HG03520 (cell line): ENCODE data around the gene WNT6.

ENCODE experiments used
- ATAC-seq: cut with Tn5 transposase; IDR thresholded peaks from one replicate; pipeline ENCODE4 v1.9.1; 2021; ENCODE audit warnings: mild to moderate bottlenecking, moderate library complexity; ENCODE audit not compliant: unreplicated experiment

The WNT6 gene

GRCh38 chr2:218859556-218859987 lies at the start of gene WNT6:
TSS of gene WNT6 (plus strand) at chr2:218859805. CDS start at chr2:218860038, 233 bp downstream.
- ATAC-seq, result no peak

DNA sequence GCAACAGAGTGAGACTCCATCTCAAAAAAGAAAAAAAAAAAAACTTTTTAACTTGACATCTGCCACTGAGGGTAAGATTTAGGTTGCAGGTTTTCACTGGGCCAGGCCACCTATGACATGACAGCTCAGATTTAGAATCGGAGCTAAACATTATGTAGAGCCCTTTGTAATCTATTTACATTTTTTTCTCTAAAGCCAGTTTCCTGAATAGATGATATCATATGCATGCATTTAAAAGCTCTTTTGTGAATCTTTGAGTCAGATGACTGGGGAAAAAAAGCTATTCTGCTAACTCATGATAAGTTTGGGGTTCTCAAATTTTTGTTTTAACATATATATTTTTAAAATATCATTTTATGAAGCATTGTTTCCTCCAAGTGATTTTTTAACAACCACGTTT lies 49.3 kb upstream of the WNT6 start:
- ATAC-seq, result no peak

GRCh38 chr2:218811382-218811781 lies 48.2 kb upstream of the WNT6 start:
- ATAC-seq, result no peak

- no peak for ATAC-seq
These were observed 47.3 kb upstream of the WNT6 start for GRCh38 chr2:218812096-218812815.

DNA sequence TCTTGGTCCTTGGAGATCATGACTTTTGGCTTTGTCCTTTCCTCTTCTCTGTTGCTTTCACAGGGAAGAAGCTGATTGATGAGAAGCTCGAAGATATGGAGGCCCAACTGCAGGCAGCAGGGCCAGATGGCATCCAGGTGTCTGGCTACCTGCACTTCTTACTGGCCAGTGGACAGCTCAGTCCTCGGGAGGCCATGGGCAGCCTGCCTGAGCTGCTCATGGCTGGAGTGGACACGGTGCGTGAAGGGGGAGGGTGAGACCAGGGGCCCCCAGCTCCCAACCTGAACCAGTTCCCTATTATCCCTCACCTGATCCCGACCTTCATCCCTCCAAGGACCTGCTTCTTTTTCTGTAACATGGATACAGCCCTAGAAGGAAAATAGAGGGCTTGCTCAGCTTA lies 46.7 kb upstream of the WNT6 start:
- no peak for ATAC-seq

DNA sequence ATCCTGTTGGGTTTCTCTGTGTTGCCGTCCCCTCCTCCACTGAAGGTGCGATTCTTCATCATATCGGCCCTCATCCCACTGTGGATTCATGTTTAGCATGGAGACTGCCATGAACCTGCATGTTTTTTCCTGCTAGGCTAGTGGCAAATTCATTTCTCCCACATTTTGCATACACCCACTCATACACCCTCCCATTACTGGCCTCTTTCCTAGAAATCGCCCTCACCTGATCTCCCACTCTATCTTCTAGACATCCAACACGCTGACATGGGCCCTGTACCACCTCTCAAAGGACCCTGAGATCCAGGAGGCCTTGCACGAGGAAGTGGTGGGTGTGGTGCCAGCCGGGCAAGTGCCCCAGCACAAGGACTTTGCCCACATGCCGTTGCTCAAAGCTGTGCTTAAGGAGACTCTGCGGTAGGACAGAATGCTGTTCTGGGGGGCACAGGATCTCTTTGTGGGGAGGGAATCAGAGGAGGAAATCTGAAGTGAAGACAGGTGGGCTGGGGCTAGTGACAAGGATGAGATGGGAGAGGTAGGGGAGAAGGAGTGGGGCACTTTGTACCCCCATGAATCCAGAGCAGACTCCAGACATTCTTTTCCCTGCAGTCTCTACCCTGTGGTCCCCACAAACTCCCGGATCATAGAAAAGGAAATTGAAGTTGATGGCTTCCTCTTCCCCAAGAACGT lies 45.7 kb upstream of the WNT6 start:
- ATAC-seq, result no peak

DNA sequence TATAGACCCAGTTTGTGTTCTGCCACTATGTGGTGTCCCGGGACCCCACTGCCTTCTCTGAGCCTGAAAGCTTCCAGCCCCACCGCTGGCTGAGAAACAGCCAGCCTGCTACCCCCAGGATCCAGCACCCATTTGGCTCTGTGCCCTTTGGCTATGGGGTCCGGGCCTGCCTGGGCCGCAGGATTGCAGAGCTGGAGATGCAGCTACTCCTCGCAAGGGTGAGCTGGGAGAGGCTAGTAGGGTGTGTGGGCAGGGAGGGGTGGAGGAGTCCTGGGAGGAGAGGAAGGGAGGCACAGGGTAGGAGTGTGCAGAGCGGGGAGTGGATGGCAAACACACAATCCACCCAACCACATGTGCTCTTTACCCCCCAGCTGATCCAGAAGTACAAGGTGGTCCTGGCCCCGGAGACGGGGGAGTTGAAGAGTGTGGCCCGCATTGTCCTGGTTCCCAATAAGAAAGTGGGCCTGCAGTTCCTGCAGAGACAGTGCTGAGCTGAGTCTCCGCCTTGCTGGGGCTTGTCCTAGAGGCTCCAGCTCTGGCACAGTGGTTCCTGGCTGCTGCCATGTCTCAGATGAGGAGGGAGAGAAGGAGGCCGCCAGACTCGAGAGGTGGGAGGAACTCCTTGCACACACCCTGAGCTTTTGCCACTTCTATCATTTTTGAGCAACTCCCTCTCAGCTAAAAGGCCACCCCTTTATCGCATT lies 44.9 kb upstream of the WNT6 start:
- no peak for ATAC-seq

- ATAC-seq, result no peak
These were observed 44.4 kb upstream of the WNT6 start for GRCh38 chr2:218815244-218815637.

DNA sequence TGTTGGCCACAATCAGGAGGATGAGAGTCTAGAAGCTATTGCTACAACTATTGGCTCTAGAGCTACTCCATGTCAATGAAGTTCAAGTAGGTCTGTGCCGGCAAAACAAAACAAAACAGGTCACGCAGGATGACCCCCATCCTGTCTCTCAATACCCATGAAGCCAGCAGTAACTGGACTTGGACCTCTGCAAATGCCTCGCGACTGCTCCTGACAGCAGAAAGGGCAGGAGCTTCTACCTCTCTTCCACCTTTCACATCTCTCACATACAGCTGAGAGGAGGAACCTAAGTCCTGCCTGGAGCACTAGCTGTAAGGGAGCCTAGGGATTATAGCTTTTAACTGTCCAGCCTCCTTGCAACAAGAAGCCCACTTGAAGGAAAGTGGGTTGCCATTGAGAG lies 44.0 kb upstream of the WNT6 start:
- ATAC-seq, result no peak

GRCh38 chr2:218816561-218817011 lies 43.0 kb upstream of the WNT6 start:
- no peak for ATAC-seq

DNA sequence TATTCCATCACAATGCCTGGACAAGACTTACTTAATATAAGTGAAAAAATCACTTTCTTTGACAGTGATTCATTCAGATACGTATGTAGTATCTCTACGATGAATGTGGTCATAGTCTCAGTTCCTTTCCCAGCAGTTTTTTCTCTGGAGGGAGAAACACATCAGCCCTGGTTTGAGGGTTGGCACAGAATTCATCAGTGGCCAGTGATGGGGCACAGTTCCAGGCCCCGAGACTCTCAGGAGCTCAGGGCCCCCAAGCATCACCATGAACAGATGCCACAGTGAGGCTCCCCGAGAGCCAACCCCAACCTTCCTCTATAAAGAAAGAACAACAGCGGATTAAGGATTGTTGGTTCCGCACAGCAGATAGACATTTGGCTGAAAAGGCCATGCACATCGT lies 40.5 kb upstream of the WNT6 start:
- no peak for ATAC-seq

GRCh38 chr2:218820746-218821369 lies 38.7 kb upstream of the WNT6 start:
- no peak for ATAC-seq

DNA sequence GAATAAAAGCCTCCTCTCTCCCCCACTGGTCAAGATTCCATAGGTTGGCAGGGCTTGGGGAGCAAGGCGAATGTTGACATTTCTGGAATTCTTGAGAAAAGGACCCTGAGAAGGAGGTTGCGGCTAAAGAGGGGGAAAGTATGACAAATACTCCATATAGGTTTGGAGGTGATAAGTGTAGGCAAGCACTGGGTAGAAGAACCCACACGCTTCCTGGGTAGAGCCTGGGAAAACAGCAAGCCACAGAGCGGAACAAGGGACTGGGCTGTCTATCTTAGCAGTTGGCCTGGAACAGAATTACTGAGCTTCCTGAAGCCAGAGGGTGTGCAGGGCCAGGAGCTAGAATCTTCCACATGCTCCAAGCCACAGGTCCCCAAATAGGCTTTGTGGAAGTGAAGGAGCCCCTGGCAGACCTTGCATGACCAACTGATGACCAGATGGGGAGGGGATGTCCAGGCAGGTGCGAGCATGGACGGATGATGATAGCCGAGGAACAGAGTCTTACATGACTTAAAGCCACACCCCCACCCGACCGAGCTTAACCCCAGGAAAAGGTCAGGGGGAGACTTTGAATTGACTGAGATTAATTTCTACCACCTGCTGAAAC lies 37.9 kb upstream of the WNT6 start:
- no peak for ATAC-seq

DNA sequence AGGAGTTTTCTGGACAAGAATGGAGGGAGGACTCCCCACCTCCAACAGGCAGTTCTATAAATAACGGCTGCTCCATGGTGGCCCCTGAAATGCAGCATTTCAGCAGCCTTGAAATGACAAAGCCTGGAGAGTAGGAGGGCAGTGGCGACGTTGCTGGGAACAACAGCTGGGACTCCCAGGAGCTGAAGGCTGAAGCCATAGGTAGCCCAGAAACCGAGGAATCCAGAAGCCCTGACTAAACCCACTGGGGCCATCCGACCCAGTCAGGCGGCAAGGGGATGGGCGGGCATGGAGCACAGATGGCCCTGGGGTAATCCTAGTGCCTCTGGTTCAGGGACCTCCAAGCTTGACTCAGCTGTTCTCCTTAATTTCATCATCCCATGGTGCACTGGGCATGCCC lies 37.0 kb upstream of the WNT6 start:
- no peak for ATAC-seq

DNA sequence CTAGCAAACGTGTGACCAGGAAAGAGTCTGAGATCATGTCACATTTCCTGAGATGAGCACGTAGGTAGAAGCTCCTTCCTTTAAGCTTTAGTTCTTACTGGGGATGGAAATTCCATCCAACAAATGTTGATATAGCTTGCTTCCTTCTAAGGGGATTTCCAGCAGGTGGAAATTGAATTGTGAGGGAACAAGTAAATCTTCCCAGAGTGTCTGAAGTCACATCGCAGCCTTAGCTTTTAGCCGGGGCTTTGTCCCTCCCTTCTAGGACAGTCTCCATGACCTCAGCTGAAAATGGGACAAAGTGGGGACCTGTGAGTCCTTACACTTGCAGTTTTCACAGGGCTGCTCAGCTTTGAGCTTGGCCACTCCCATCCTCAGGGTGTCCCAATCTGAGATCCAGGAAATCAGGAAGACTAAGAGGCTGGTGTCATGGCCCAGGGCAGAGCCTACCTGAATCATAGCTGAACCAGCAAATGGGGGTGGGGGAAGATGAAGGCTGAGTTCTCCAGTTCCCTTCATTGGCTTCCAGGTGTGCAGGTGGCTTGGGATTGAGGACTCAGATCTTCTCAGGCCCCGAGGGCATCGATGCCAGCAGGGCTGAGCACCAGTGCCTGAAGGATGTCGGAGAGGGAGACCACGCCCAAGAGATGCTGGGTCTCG lies 36.3 kb upstream of the WNT6 start:
- ATAC-seq, result no peak

- no peak for ATAC-seq
These were observed 35.6 kb upstream of the WNT6 start for GRCh38 chr2:218824004-218824403.

DNA sequence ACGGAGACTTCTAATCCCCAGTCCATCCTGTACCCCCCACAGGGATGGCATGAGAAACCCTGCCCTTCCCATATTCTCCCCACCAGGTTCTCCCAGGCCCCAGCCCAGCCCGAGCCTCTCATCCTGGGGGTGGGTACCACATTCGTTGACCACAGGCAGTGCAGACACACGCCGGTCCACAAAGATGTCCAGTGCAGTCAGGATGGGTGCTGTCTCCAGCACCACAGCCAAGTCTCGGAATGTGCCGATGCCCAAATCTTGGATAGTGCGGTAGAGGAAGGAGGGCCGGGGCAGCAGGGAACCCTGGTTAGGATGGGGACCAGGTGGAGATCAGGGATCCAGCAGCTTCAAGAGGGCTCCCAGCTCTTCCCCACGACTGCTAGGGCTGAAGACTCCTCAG lies 32.8 kb upstream of the WNT6 start:
- ATAC-seq, result no peak

DNA sequence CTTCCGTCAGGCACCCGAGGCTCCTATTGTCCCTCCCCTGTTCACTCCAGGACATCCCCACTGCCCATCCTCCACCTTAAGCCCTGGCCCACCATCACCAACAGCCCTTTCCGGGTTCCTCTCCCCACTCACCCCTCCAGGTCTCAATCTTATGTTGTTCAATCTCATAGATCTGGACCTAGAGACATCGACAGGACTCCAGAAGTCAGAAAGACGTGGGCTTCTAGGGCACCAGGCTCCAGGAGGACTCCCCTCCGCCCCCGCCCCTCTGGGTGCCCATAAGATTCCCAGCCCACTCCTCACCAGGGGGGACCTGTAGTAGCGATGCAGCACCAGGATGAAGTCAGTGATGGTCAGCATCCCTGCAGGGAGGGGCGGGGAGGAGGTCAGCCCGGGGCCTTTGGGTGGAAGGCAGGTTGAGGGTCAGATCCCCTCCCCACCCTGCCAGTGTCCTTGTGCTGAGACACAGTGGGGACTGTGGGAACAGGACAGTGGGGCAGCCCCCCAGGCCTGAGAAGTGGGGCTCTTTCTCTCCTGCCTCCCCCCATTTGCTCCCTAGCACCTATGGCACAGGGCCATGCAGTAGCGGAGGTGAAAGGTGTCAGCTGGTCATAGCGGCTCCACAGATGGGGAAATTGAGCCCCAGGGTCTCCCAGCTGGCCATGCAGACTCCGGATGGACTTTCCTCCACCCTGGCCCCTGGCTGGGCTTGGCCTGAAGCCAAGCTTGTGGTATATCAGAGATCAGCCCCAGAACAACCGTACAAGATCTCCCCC lies 31.7 kb upstream of the WNT6 start:
- ATAC-seq, result no peak

DNA sequence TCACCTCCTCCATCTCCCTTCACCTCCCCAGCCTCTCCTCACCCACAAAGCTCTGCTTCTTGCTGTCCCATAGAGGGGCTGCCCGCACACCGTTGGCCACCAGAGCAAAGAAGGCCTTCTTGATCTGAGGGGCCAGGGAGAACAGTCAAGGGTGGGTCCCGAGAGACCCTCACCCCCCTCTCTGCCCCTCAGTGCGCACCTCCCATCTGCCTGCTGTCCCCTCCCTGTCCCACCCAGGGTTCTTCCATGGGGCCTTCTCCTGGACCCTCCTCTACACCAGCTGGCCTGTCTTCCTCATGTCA lies 31.2 kb upstream of the WNT6 start:
- ATAC-seq, result no peak

GRCh38 chr2:218829868-218830451 lies 29.6 kb upstream of the WNT6 start:
- no peak for ATAC-seq
